Myocyte (in vitro differentiated cells): ENCODE measurements around the gene HPGDS. TPM values are rescaled to one million over a fixed set of nuclear protein-coding genes. Genes with fewer than 3 reads are reported as not detected.
"Not testable (repeated sequence)": the region's sequence is repeated elsewhere in the genome, so short reads cannot be mapped to it uniquely, and the experiment has no call there.

Experiments used
- DNase-seq: peaks from one replicate; pipeline ENCODE4 v3.0.0-alpha.2; 2012; ENCODE audit warnings: low read depth
- polyA plus RNA-seq: library from polyadenylated mRNA; unstranded; fragments of >200 nt; gene quantifications from one replicate; pipeline ENCODE4 v1.2.1, GENCODE V29; 2012; ENCODE audit warnings: missing spikeins
- total RNA-seq: library from RNA; depleted of rRNA; stranded (reverse); fragments of >200 nt; gene quantifications from 2 replicates; pipeline ENCODE4 v1.2.3, GENCODE V29; 2014

Gene HPGDS
- not detected in 2 replicates for total RNA-seq
- polyA plus RNA-seq = 0.06 TPM

DNA sequence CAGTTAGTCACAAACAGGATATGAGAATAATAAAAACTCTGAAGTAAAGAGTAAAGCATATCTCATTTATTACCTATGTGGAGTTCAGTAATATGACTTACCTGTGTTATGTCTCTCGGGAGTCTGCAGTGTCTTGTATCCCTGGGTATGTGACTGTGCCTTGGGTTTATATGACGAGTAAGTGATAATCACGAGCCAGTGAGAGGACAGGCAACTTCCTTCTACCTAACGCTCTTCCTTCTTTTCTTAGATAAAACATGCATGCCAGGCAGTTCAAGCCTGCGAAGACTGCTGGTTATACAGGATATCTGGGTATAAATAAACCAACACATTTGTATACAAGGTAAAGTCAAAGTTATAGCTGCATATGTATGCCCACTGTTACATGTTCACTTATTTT lies at the start of gene HPGDS:
HPGDS (minus strand) TSS at position 143 of the 400 bp plus-strand sequence. CDS start 8,207 bp downstream, outside the sequence.
- DNase-seq = no peak

DNA sequence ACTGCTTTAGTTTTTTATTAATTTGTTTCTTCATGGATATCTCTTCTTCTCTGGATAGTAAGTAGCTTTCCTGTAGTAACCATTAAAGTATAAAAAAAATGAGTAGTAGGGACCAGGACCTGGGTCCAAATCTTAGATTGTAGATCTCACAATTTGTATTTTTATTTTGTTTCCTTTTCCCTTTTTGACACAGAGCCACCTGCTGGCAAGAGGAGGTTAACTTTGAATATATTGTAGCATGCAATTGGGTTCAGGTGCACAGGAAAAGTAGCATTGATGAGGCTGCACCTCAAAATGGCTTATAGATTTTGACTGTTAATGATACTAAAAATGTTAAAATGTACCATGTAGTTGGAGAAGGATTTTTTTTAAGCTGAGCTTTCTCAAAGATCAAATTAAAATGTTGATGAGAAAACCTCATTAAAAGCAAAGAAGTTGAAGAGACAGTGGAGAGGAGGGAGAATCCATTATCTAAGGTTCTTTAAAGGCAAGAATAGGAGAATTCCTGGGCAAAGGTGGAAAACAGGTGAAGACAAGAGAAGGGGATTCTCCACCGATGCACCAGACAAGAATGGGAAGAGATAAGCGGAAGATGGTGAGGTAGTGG lies 48.3 kb upstream of the HPGDS start:
- peak; percentile 52 for DNase-seq

DNA sequence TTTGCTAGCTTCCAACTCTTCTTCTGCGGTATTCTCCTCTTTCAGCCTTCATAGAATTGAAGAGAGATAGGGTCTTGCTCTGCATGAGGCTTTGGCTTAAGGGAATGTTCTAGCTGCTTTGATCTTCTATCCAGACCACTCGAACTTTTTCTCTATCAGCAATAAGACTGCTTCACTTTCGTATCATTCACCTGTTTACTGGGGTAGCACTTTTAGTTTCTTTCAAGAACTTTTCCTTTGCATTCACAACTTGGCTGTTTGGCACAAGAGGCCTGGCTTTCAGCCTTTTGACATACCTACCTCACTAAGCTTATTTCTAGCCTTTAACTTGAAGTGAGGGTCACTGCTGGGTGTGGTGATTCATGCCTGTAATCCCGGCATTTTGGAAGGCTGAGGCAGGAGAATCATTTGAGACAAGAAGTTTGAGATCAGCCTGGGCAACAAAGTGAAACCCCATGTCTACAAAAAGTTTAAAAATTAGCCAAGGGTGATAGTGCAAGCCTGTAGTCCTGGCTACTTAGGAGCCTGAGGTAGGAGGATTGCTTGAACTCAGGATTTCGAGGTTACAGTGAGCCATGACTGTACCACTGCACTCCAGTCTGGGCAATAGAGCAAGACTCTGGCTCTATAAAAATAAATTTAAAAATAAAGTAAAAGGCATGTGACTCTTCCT lies 47.1 kb upstream of the HPGDS start:
- no peak for DNase-seq

DNA sequence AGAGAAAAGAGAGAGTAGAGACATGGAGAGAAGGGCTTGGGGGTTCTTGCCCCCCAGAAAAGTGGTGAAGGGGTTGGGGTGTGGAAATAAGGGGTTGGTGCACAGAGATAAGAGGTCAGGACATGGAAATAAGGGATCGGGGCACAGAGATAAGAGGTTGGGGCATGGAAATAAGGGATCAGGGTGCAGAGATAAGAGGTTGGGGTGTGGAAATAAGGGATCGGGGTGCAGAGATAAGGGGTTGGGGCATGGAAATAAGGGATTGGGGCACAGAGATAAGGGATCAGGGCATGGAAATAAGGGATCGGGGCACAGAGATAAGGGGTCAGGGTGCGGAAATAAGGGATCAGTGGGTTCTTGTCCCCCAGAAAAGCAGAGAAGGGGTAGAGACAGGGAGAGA lies 45.3 kb upstream of the HPGDS start:
- not testable (repeated sequence) for DNase-seq

DNA sequence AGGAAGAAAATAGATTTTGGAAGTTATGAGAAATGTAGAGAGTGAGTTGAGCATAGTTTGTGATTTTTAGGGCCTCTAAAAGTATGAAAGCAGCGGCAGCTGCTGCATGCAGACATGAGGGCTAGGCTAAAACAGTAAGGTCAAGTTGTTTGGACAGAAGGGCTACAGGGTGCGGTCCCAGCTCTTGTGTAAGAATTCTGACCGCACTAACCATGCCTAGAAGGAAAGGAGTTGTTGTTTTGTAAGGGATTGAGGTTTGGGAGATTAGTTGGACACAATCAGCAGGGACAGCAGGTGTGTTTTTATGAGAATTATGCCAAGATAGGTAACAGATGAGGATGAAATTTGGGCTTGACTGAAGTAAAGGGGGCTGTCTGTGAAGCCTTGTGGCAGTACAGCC lies 42.8 kb upstream of the HPGDS start:
- peak; percentile 70 for DNase-seq

DNA sequence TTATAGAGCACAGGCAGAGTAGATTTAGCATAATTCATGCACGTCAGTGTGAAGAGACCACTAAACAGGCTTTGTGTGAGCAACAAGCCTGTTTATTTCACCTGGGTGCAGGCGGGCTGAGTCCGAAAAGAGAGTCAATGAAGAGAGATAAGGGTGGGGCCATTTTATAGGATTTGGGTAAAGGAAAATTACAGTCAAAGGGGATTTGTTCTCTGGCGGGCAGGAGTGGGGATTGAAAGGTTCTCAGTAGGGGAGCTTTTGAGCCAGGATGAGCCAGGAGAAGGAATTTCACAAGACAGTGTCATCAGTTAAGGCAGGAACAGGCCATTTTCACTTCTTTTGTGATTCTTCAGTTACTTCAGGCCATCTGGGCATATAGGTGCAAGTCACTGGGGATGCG lies 40.3 kb upstream of the HPGDS start:
- DNase-seq = not testable (repeated sequence)

DNA sequence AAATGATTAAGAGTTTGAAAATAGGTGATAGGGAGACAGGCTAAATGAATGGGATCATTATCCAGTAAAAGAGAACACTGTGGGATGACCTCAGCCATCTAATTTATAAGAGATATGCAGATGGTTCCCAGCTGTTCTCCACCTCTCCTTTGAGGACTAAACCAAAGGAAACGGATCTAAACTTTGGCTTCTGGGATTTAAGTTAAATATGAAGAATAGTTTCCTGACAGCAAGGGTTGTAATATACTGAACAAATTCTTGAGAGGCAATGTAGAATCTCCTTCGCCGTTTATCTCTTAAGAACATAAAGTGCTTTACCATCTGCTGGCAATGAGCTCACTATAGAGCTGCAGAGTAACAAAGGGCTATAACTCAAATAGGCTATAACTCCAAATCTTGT lies 35.4 kb upstream of the HPGDS start:
- DNase-seq = no peak

DNA sequence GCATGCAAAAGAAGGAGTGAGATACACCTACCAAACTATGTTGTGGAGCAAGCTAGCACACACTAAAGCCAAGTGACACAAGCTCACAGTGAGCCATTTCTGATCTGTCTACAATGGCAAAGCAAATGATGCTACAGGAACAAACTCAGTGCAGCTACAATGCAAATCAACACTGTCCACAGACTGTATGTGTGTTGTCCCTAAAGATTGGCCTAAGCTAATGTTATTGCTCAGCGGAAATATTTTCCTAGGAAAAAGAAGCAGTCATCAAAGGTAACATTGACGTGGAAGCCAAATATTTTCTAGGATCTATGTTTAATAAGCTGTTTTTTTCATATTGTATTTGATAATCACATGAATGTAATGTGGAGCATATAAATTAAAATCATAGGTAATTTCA lies 34.7 kb upstream of the HPGDS start:
- no peak for DNase-seq

DNA sequence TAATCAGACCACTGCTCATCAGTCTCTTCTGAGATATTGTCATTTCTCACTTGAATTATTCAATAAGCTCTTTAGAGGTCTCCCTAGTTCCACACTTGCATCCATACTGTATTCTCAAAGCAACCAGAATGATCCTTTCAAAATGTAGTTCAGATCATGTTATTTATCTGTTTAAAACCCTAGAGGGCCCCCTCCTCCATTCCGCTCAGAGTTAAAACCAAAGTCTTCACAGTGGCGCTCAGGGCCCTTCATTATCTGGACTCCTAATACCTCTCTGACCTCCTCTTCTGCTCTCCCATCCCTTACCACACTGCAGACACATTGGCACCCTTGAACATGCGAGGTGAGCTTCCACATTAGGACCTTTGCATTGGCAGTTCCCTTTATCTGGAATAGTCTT lies 32.7 kb upstream of the HPGDS start:
- no peak for DNase-seq

DNA sequence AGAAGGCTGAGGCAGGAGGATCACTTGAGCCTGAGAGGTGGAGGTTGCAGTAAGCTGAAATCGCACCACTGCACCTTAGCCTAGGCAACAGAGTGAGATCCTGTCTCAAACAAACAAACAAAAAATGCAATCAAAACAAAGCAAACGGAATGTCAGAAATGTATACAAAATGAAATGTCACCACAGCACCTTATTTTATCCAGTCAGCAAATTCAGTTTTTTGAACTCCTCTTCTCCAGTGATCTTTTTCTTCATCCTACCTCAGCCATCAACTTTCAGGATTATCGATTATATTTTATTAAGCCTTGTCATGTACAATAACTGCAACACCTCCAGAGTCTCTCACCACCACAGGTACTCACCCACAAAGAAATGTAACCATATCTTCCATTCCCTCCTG lies 31.1 kb upstream of the HPGDS start:
- no peak for DNase-seq

DNA sequence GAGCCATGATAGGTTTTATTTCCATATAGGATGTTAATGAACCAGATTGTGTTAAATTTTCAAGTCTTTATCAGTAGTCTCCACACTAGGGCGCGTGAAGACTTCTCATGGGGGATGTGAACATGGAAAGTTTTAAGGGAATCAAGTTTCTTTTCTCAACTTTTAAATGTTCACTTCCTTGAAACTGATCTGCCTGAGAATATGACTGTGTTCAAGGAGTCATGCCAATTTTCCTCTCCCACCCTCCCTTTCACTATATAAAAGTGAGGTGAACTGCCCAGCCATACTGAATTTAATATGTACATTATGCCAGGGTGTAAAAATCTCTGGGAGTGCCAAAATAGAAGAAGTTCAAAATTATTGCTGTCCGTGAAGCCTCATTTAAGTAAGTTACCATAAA lies 30.4 kb upstream of the HPGDS start:
- no peak for DNase-seq

DNA sequence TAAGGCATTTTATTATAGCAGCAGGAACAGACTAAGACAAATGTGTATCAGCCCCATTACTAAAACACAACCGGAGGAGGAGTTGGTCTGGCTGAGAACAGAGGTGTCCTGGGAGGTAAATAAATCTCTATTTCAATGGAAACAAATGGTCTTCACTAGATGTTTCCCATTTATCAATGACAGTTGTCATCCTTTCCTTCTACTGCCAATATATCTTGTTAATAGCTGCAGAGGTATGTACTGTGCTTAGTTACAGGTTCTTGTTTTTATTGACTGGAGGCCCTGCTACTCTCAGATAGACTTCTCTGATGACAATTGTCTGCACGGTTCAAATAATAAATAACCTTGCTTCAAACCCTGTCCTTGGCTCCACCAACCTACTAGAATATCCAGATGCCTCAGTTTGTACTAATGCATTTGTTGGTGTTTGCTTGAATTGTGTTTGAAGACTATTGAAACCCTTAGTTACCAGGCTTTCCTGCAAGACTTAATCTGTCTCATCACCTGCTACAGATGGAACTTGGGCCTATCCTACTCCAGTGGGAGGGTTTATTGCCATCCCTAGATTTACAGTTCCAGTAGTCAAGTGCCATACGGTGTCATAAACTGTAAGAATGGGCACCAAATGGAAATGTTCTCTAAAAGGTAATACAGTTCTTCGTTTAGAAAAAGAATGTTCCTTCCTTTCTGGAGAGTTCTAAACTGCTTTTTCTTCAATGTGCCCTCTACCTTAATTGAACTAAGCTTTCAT lies 29.8 kb upstream of the HPGDS start:
- no peak for DNase-seq

DNA sequence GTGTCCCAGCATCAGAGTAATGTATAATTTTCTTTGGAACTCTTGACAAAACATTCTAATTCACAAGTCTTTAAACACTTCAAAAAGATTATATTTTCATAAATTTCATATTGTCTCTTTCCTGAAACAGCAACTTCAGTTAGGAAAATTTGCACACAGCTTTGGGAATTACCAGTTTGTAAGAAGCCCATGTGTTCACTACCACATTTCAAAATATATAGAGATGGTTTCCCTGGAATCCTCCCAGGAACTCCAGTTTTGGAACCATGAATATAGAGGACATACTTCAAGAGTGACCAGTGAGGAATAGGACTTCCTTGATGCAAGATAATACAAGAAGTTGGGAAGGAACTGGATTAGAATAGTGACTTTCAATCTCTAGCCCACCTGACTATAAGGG lies 28.7 kb upstream of the HPGDS start:
- no peak for DNase-seq

DNA sequence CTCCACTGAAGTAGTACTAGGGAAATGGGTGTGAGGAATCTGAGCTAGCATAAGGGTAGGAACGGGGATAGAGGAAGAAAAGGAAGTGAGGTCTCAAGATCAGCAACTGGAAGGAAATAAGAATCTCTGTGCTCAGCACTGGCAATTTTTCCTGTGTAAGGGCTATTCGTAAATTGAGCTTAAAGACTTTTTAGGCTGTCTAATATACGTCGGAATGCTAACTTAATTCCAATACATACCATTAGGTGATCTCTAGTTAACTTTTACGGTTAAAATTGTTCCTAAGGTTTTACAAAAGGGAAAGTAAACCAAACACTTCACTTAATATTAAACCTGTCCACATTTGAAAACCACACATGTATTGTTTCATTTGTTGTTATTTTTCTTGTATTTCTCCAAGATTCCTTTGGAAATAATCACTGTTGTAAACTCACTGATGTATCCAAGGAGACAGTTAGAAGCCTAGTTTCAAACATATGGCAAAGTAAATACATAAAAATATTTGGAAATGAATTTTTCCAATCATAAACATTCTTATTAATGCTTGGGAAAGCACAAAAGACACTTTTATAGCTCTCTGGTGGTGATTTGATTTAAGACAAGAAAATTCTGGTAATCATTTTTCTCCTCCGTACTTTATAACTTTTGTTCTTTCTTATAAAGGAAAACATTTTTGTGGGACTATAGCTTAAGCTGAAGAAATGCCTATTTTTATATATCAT lies 28.1 kb upstream of the HPGDS start:
- no peak for DNase-seq

DNA sequence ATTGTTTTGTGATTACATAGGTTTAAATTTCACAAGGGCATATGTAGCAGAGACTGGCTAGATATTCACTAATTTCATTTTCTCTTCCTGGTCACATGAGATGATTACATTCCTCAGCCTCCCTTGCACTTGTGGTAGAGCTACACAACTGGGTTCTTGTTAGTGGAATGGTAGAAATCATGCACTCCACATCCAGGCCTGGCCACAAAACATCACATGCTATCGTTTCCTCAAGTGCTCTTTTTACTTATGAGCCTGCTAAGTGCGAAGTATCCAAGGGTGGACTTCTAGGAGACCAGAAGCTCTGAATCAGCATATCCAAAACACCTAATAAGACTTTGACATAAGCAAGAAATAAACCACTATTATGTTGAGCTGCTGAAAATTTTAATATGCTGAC lies 26.4 kb upstream of the HPGDS start:
- no peak for DNase-seq

DNA sequence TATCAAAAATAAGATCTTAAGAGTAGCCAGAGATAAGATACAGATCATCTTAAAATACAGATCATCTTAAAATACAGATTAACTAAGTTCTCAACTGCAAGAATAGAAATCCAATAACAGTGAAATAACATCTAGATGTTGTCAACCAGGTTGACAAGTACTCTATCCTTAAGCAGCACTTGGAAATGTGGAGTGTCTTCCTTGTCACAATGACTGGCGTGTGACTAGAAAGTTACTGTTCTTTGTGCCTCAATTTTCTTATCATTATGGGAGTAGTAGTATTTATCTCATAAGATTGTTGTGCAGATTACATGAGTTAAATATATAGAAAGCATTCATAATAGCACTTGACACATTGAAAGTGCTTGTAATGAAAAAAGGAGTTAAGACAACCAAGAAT lies 25.8 kb upstream of the HPGDS start:
- no peak for DNase-seq

DNA sequence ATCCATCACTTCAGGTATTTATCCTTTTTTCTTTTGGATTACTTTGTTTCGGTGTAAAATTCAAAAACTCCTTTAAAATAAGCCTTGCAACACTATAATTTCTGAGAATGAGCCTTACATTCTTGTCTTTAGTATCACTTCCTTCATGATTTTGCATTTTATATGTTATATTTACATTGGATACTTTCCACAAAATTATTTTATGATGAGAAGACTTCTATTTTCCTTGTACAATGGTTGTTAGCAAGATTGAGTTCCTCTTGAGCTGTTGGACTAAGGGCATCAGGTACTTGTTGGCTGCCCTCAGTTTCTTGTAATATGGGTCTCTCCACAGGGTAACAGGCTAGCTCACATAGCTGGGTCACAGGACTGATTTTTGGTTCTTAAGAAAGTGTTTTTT lies 22.7 kb upstream of the HPGDS start:
- DNase-seq = no peak

DNA sequence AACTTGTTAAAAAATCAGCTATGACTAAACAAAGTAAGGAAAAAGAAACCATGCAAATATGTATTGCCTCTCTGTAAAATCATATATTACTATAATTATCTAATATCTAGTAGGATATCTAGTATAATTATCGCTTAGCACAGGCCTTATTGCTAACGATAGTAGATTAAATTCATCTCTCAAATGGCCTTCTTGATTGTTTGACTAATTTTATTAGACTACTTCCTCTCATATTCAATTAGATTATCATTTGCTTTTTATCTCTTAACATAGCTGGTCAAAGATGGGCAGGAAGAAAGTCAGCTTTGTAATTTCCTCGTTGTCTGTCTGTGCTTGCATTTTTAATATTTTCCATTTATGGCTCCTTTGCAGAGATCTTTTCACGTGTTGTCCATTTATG lies 21.9 kb upstream of the HPGDS start:
- no peak for DNase-seq

DNA sequence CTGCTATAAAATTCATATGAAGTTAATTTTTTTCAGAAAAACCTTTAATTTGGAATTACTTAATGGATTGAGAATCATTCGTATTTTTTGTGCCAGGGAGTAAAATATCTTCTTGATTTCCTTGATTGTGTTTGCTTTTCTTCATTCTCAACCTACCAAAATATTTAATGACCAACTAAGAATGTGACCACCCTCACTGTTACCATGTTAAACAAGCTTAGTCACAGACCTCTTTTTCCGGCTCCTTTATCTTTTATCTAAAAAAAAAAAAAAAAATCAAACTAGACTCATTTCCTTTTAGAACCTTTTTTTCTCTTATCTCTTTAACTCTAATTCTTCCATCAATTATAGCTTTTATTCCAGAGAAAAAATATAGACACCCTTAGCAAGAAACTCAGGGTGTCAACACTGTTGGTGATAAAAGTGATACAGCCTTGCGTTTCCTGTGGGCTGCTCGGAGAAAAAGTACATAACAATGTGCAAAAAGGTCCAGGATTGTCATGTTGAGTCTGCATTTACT lies 20.6 kb upstream of the HPGDS start:
- DNase-seq = no peak

DNA sequence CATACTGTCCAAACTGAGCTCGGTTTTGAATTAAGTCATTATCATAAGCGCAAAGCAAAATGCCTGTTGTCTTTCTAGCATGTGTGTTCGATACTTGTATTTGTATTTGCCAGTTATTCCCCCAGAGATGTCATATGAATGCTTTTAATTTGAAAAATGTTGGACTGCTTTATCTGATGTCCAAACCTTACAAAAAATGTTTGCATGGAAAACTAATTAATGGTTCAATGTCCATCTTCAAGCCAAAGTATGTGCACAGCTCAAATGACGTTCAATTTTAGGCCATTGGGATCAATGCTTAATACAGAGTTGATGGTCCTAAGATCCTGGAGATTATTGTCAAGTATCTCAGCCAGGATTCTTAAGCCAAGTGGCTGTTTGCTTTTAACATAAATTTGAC lies 17.2 kb upstream of the HPGDS start:
- DNase-seq = no peak

DNA sequence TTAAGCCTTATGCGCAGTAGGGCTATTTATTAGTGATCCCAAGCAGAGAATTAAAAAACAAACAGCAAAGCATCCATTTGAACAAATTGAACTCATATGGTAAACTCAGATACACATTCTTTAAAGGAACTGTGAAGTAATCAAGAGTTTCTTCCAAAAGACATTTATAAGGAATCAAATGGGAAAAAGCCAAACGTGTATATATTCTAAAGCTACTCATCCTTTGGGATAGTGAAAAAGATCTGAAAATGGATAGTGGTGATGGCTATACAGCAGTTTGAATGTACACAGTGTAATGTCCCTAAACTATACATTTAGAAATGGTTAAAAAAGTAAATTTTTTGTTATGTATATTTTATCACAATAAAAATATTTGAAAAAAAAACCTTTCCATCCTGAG lies 16.6 kb upstream of the HPGDS start:
- DNase-seq = no peak

DNA sequence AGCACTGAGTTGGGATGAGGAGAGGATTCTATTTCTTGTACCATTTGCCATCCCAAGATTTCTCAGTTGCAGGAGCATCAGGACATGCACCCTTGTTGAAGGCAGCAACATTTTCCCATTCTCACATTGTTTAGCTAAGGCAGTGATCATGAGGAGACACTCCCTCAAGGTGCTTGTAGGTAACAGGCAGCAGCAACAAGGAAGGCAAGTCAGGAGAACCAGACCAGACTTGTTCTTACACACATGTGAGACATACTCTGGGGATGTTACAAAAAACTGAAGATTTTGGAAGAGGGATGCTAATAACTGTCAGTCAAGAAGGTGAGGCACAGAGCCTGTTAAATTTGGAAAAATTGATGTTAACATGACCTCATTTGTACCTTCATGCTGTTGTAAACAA lies 15.5 kb upstream of the HPGDS start:
- no peak for DNase-seq
